HG03565 (cell line): ENCODE measurements around the gene PPP1R14D.

ENCODE experiments used
- ATAC-seq: cut with Tn5 transposase; IDR thresholded peaks from one replicate; pipeline ENCODE4 v1.9.1; 2021; ENCODE audit warnings: mild to moderate bottlenecking, moderate library complexity; ENCODE audit not compliant: unreplicated experiment

PPP1R14D gene

DNA sequence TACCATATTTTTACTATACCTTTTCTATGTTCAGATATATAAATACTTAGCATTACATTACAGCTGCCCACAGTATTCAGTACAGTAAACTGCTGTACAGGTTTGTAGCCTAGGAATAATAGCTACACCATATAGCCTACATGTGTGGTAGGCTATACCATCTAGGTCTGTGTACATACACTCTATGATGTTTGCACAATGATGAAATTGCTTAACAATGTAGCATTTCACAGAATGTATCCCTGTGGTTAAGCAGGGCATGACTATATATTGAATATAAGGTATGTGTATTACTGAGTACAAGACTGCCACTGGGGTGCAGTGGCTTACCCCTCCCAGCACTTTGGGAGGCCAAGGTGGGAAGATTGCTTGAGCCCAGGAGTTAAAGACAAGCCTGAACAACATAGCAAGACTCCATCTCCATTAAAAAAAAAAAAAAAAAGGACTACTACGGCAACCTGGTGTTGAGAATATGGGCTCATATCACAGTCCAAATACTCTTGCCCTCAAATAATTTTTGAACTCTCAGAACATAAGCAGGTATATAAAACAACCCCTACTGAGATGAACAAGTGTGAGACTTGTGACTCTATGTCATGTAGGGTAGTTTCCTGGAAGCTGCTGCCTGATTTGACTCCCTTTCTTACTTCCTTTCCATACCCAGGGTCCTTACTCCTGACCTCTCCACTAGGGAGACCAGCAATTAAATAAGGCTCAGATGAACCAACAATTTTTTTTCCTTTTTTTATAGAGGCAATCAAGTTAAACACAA is 4.8 kb downstream of the PPP1R14D start:
- ATAC-seq, result no peak

DNA sequence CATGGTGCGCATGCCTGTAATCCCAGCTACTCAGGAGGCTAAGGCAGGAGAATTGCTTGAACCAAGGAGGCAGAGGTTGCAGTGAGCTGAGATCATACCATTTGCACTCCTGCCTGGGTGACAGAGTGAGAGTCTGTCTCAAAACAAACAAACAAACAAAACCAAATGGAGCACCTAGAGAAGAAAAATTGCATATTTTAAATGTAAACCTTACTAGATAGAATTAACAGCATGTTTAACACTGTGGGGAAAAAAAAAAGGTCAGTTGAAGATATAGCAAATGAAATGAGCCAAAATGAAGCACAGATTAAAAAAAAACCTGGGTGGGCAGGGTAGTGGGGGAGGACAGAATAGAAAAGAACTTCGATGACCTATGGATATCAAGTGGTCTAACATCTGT is 7.3 kb downstream of the PPP1R14D start:
- no peak for ATAC-seq

DNA sequence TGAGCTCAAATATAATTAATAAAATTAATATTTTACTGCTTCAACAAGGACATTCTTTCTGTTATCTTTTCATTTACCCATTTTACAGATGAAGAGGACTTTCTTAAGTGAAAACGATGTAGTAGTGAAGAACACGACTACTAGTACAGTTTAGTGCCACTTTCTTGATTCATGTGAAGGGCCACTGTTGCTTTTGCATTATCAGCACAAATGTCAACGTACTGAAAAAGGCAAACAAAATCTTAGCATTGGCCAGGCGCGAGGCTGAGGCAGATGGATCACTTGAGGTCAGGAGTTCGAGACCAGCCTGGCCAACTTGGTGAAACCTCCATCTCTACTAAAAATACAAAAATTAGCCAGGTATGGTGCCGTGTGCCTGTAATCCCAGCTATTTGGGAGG is 9.5 kb downstream of the PPP1R14D start:
- ATAC-seq, result no peak

DNA sequence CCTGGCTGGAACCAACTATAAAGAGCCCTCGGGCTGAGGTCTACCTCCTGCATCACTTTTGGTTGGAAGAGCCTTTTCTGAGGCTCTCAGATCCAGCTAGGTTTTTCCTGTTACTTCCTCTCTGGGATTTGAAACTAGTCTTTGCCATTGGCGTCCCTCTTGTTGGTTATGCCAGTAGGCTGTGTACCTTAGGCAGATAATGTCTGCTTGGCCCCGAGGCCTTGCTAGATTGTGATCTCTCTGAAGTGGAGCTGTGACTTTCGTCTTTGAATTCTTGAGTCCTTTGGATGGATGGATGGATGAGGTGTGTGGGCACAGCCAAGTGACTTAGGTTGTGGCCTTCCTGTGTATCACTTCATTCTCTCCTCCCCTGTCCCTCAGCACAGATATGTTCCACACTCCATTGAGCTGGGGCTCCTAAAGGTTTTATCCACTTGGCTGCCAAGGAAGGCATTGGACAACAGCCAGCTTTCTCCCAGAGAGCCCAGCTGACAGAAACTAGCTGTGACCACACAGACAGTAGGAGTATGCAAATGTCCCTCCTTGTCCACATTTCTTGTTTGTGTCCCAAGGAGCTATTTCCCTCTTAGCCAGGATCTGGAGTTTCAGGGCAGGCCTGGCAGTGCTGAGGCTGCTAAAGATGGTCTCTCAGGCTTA is 13.3 kb downstream of the PPP1R14D start:
- ATAC-seq, result no peak

DNA sequence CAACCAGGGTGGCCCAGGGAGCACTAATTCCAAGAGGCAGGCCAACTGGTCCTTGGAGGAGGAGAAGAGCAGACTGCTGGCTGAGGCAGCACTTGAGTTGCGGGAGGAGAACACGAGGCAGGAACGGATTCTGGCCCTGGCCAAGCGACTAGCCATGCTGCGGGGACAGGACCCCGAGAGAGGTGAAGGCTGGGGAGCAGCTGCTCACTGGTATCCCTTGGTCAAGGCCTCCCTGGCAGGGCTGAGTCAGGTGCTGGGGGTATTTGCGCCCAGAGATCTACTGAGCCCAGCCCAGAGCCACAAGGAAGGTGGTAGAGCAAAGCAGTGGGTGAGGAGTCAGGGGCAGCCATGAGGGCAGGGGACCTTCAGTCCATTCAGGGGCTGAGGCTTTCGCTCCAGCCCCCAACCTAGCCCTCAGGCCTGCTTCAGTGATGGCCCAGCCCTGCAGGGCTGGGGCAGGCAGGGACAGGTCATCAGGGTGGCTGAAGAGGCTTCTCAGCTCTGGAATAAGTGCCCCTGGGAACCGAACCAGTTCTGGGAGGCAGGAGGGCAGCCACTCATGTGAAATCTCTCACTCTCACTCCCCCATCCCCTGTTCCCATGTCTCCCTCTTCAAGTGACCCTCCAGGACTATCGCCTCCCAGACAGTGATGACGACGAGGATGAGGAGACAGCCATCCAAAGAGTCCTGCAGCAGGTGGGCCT is 15.6 kb downstream of the PPP1R14D start:
- no peak for ATAC-seq

DNA sequence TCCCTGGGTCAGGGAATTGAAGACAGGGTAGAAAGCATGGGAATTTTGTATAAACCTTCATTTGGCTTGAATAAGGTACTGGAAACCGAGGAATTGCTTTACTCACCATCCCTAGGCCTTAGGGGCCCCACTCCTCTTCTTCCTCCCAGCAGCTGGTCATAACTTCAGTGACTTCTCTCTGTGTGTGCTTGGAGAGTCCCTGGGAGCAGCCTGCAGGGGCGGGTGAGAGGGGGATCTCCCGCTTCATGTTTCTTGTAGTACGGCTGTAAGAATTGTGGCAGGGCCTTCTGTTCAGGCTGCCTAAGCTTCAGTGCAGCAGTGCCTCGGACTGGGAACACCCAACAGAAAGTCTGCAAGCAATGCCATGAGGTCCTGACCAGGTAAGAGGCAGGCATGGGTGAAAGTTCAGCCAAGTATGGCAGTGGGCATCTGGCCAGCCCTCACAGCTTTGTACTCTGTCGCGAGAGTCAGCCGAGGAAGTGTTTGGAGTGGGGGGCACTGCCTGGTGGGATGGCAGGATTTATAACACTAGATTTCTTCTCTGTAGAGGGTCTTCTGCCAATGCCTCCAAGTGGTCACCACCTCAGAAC is 19.6 kb downstream of the PPP1R14D start:
- no peak for ATAC-seq

DNA sequence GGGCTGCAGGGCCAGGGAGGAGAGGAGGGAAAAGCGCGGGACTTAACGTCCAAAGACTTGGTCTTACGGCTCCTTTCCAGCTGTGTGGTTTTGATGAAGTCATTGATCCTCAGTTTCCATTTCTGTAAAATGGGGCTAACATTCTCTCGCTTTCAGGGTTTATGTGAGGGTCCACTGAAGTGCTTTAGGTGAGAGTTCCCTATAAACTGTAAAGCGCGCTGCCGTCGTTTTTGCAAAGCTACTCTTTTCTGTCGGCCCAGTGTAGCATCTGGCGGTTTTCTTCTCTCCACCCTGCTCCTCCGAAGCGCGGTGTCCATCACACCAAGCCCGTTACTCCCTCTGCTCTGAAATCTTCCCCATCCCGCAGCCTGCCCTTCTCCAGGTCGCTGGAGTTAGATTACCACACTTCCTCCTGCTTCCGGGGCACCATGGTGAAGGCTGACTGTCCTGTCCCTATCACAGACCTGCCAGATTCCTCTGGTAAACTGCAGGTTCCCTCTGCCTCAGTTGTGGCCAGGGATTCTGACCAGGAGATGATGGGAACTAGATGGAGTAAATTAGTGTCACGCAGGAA is 20.5 kb downstream of the PPP1R14D start:
- ATAC-seq, result no peak

DNA sequence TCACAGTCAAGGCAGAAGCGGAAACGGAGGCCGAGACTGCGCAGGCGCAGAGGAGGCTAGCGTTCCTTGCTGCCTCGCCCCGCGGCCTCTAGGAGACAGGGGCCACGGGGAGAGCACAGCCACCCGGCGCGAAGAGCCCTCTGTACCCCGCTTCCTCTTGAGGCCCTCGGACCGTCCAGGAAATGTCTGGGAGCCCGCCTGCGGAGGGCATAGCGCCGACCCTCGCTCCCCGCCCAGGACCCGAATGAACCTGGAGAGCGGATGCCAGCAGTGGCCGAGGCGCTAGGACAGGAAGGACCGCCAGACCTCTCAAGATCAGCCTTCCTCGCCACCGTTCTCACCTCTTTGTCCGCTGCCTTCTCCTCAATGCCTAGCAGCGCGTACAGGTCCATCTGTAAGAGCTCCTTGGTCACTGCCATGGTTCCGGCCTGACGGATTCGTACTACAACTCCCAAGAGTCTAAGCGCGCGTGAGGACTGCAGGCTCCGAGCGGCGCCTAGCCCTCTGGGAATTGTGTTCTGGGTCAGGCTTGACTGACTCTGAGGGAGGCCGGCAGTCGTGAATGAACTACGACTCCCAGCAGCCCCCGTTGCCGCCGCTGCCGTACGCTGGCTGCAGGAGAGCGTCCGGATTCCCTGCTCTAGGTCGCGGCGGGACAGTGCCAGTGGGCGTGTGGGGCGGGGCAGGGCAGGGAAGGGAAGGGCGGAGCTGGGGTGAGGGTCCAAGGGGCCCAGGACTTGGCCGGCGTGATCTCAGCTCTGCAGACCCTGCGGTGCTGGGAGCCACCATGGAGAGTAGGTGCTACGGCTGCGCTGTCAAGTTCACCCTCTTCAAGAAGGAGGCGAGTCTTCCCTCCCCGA is 21.2 kb downstream of the PPP1R14D start, which contains the start of the genes DNAJC17 and ZFYVE19:
Gene DNAJC17 (minus strand): TSS at position 446 of the 860 bp plus-strand sequence. CDS start 27 bp downstream, at position 419.
Gene ZFYVE19 (plus strand): TSS at position 62 of the 860 bp plus-strand sequence. CDS start 501 bp downstream, at position 563.
- ATAC-seq, result peak; percentile 91

DNA sequence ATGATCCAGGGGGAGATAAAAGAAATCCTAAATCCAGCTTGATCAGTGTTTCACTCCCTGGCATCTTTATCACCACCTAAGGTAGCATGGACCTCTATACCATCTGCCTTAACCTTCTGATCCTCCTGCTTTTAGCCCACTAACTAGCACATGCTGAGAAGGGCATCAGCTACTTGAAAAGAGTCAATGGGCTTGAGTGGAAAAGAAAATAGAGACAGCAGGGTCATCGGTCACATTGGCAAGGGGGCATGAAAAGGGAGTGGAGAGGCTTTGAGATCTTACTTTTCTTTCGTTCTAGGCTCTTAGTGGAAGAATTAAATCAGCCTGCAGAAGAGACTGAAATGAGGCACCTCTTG is 21.9 kb downstream of the PPP1R14D start:
- ATAC-seq, result no peak

DNA sequence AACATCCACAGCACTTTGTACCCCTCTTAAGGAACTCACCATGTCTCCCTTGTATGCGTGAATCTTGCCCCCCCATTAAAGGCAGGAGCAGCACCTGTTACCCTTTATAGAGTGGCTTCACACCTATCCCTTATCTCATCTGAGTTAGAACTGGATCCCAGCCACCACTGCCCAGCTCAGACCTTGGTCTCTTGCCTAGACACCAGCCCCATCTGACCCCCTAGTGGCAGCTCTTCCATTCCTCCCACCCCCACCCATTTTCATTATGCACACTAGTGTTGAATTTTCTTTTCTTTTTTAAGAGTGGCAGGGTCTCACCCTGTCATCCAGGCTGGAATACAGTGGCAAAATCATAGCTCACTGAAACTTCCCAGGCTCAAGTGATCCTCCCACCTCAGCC is 24.8 kb downstream of the PPP1R14D start:
- no peak for ATAC-seq

DNA sequence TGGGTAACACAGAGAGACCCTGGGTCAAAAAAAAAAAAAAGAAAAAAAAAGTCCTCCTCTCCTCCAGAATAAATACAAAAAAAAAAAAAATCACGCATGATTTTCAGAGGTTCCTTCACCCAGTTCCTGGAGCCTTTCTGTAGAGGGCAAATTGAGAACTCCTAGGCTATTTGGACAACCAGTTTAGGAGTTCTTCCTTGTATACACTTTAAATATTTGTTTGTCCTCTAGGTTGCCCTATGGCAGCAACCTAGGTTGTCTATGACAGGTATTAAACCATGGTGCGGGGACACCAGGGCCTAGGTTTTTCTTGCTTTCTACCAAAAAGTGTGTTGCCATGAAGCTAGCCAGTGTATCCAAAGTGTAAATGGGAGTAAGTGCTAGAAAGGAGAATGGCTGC is 25.4 kb downstream of the PPP1R14D start:
- ATAC-seq, result no peak

DNA sequence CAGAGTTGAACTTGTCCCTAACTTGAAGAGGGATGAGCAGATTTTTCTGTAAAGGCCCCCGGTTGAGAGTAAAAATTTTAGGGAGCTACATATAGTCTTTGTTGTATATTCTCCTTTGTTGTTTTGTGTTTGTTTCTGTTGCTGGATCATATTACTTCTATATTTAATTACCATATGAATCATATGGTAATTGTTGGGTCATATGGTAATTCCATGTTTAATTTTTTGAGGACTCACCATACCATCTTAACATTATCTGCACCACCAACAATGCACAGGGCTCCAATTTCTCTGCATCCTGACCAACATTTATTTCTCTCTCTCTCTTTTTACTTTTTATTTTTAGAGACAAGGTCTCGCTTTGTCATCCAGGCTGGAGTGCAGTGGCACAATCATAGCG is 29.0 kb downstream of the PPP1R14D start:
- no peak for ATAC-seq

DNA sequence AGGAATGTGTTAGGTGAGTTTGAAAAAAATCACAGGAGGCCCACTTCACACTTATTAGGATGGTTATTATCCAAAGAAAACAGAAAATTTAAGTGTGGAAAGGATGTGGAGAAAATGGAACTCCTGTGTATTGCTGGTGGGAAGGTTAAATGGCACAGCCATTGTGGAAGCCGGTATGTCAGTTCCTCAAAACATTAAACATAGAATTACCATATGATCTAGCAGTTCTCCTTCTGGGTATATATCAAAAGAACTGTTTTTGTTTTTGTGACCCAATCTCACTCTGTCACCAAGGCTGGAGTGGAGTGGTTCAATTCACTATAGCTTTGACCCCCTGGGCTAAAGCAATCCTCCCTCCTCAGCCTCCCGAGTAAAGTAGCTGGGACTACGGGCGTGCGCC is 32.0 kb downstream of the PPP1R14D start:
- no peak for ATAC-seq

DNA sequence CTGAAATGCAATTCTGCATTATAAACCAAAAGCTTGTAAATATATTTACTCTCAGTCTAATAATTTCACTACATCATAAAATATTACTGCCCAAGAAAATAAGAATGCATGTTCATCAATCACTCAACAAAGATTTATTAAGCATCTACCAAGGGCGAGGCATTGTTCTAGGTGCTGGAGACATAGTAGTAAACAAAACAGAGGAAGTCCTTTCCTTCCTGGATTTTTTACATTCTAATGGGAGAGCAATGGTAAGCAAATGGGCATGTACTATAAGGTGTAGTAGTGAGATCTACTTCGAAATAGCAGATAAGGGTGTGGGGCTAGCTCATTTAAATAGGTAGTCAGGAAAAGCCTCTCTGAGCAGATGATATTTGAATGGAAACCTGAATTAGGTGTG is 32.5 kb downstream of the PPP1R14D start:
- no peak for ATAC-seq

DNA sequence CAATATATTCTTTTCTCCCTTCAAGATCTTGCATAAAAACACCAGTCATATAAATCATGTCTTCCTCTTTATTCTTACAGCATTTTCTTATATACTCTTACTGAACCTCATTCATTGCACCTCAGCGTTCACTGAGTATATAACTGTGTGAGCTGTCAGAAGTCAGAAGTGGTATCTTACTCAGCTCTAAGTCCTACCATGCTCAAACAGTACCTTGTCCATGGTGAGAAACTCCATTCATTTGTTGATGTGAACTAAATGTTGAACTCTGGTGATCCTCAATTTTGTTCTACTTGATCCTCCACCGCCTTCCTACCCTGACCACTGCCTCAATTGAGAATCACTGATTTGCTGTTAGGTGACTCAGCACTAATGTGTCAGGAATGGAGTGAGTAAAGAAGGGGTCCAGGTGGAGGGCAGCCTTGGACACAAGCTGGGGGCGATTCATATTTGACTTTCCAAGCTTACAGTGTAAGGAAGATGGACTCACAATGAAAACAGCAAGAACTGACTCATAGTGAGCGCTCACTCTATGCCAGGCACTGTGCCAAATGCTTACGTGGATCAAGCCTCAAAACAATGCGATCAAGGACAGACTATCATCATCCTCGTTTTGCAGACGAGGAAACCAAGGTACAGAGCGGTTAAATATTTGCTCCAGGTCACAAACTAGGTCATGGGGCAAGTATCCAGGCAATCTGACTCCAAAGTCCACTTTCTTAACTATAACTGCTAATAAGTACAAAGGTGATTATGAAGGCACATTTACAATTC is 35.1 kb downstream of the PPP1R14D start:
- ATAC-seq, result no peak

DNA sequence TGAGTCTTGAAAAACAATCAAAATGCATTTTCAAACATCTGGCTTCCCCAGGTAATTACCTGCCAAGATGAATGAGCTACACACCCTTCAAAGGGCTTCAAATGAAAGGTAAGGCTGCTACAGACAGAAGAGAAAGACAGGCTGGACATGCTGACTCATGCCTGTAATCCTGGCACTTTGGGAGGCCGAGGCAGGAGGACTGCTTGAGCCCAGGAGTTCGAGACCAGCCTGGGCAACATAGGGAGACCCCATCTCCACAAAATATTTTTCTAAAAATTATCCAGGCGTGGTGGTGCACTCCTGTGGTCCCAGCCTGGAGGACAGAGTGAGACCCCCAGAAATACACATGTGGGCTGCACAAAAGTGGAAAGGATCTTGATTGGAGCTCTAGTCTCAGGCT is 36.1 kb downstream of the PPP1R14D start:
- no peak for ATAC-seq

DNA sequence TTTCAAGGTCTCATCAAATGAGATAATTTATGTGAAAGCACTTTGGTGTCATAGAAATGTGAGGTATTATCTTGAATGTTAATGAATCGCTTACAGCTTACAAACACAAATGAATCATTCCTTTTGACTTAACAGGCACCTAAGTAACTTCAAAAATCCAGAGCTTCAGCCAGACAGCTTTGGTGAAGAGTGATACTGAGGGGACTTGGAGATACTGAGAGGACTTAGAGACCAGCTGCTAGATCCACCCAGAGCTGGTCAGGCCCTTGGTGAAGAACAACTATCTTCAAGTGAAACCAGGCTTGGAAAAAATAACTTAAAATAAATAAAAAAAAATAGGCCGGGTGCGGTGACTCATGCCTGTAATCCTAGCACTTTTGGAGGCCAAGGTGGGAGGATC is 37.8 kb downstream of the PPP1R14D start:
- no peak for ATAC-seq

DNA sequence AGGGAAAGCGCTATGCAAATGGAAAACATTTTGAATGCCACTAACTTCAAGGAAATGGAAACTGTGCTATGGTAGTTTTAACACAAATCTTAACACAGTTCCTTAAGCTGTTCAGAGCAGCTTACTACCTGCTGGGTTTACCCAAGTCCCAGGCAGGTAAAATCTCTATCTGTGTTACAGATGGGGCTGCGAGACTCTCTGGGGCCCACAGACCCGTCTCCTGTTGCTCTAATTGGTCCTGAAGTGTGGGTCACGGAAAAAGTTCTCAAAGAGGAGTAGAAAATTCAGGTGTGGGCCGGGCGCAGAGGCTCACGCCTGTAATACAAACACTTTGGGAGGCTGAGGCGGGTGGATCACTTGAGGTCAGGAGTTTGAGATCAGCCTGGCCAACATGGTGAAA is 38.5 kb downstream of the PPP1R14D start:
- no peak for ATAC-seq

DNA sequence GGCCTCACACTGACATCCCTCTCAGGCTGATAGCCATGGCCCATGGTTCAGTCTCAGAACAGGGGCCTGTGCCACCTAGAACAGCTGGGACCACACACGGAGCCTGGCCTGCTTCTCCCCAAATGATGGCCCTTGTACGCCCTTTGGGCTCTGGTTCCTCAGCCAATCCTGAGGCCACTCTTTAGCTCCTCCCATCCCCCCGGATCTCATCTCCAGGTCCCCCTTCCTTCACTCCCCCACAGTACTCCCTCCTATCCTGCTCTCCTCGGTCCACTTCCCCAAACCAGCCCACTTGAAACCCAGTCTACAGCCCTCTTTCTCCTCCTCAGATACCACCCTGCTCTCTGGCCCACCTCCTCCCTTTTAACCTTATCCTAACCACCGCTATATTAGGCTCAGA is 39.4 kb downstream of the PPP1R14D start:
- no peak for ATAC-seq
